Nucleus accumbens (tissue), 56 donors: ENCODE data around the gene GNG8.
"Not testable (repeated sequence)": the region's sequence is repeated elsewhere in the genome, so short reads cannot be mapped to it uniquely, and the experiment has no call there.

Source experiments
- DNase-seq, 56 donors: peaks; one replicate each; lab custom pipeline; 2025; lab: John Stamatoyannopoulos, UW

The GNG8 gene

GRCh38 chr19:46648060-46648960 is 12.3 kb upstream of the GNG8 start:
- DNase-seq, result no peak

- no peak for DNase-seq
Measured at GRCh38 chr19:46646402-46646801, 10.4 kb upstream of the GNG8 start.

- DNase-seq, result no peak
Measured at GRCh38 chr19:46644720-46645119, 8.7 kb upstream of the GNG8 start.

GRCh38 chr19:46640656-46641055 is 4.7 kb upstream of the GNG8 start:
- DNase-seq, result no peak

GRCh38 chr19:46639358-46640182 is 3.6 kb upstream of the GNG8 start:
- DNase-seq, result peak in 14 of 56 donors; percentile 13 to 62 (median 30)

GRCh38 chr19:46637224-46637623 is 1.2 kb upstream of the GNG8 start:
- DNase-seq, result peak in 30 of 56 donors; percentile 11 to 73 (median 32)

GRCh38 chr19:46634656-46635218 is 1.3 kb downstream of the GNG8 start:
- DNase-seq, result peak in 1 of 56 donors; percentile 72

GRCh38 chr19:46634045-46634655 is 1.9 kb downstream of the GNG8 start:
- DNase-seq, result peak in 53 of 56 donors; percentile 40 to 97 (median 76)

- DNase-seq, result no peak
Measured at GRCh38 chr19:46633130-46633529, 2.9 kb downstream of the GNG8 start.

- no peak for DNase-seq
Measured at GRCh38 chr19:46631481-46631880, 4.5 kb downstream of the GNG8 start.

- DNase-seq, result no peak
Measured at GRCh38 chr19:46630586-46631205, 5.3 kb downstream of the GNG8 start.

- DNase-seq, result no peak
Measured at GRCh38 chr19:46629546-46630025, 6.4 kb downstream of the GNG8 start.

GRCh38 chr19:46628970-46629369 is 7.0 kb downstream of the GNG8 start:
- DNase-seq, result not testable (repeated sequence)

- DNase-seq, result no peak
Measured at GRCh38 chr19:46626446-46626845, 9.6 kb downstream of the GNG8 start.

GRCh38 chr19:46625731-46626130 is 10.3 kb downstream of the GNG8 start:
- DNase-seq, result no peak

- no peak for DNase-seq
Measured at GRCh38 chr19:46624958-46625661, 10.9 kb downstream of the GNG8 start, which contains the start of gene PTGIR. TSS of gene PTGIR (minus strand) at chr19:46625089. CDS start at chr19:46624225, 864 bp downstream.

- DNase-seq, result no peak
Measured at GRCh38 chr19:46623915-46624502, 12.0 kb downstream of the GNG8 start.

GRCh38 chr19:46622118-46622446 is 13.9 kb downstream of the GNG8 start:
- no peak for DNase-seq
